Measurements from ENCODE around the gene PBX1.

GRCh38 chr1:164757625-164758024 is 198.6 kb downstream of the PBX1 start:
- TF ChIP-seq POLR2AphosphoS5 (IDR thresholded peaks at IDR 0.05; ENCODE audit: low read depth, low read length), result no peak
- no peak for TF ChIP-seq POLR2A (IDR thresholded peaks at IDR 0.05; ENCODE audit: low read depth, low read length)
- TF ChIP-seq TAF1 (IDR thresholded peaks at IDR 0.05; ENCODE audit: low read depth, low read length), result no peak
- TF ChIP-seq SPI1 (IDR thresholded peaks at IDR 0.05; ENCODE audit: low read depth, low read length), result no peak
- TF ChIP-seq PAX5 (IDR thresholded peaks at IDR 0.05; ENCODE audit: insufficient read depth, low read length, severe bottlenecking), result no peak

Data from GM12891 (cell line).